Measurements from ENCODE around the gene NCK2. TPM values are rescaled to one million over a fixed set of nuclear protein-coding genes. Genes with fewer than 3 reads are reported as not detected.
A peak's percentile ranks its signal among the peaks of the same experiment; 100 is the strongest.

NCK2 gene
- total and polyA plus RNA-seq, 10 of the 15 experiments (the other 5 are each of a cell fraction or from before 2014, with no cell fraction given) = 1.2 to 30.9 (median 14.1) TPM

DNA sequence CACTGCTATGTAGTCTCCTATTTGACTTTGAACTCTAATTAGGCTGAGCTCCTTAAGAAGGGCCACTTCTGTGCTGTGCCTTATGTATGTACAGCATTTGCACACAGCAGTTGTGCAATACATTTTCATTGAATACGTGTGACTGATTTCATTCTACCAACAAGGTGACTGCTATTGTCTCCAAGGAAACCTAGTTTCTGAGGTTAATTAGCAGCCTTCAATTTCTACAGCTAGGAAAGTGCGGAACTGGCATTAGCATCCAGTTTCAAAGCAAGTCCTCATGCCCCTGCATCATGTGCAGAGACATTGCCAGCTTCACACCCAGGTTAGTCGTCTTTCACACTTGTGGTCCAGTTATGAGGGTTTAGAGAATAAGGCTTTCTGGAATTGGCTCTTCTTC, 58.6 kb downstream of the NCK2 start:
- POLR2A ChIA-PET = interaction anchor here (0.9 to 3.0 kb wide), 6 partner anchors 8 to 70 kb away, joined by 3 to 18 read pairs (median 5); no protein-coding TSS in a partner anchor
- peak overlapping the region; percentile 72 for H3K27ac ChIP-seq (ENCODE audit: control insufficient read depth, insufficient read depth)
- no peak overlapping the region for H3K9ac ChIP-seq (ENCODE audit: control insufficient read depth, insufficient read depth, low read length)
- no peaks in the 10 kb centered on the region for H3K27me3 ChIP-seq (replicated peaks in 1 of 2; ENCODE audit: control insufficient read depth in 2 of 2, insufficient read depth in 2 of 2, low read length in 1 of 2)
- SMC1A ChIA-PET (ENCODE audit: uncharacterized antibody, unreplicated experiment) = interaction anchor here (0.7 to 9.9 kb wide), 16 partner anchors 9 to 390 kb away, joined by 3 to 93 read pairs (median 6); no protein-coding TSS in a partner anchor
- ATAC-seq (peak; percentile 83), DNase-seq (ENCODE audit: low read depth, low spot score) (peak; percentile 86), FAIRE-seq (no peak)
- no peak overlapping the region for H2AFZ ChIP-seq (ENCODE audit: control insufficient read depth, low read depth, low read length)
- peaks cover 0 to 3% of the 10 kb centered on the region in 2 experiments; a peak in 1 of 4 replicates for H3K36me3 ChIP-seq (ENCODE audit: control insufficient read depth in 2 of 2, insufficient read depth in 2 of 2, low read length in 1 of 2)
- no peak overlapping the region for H3K4me3 ChIP-seq
- no peaks in the 10 kb centered on the region for H3K9me3 ChIP-seq (replicated peaks; ENCODE audit: control insufficient read depth, insufficient read depth, low read length)
- in situ Hi-C loops (cut with MboI) (no loop called here), intact Hi-C loops (cut with micrococcal nuclease; ENCODE audit: unreplicated experiment) (loop anchor here (2.0 kb wide), 2 partner anchors 31 to 57 kb away; no protein-coding TSS in a partner anchor)
- RAD21 ChIA-PET (ENCODE audit: unreplicated experiment) = interaction anchor here (0.9 to 3.3 kb wide), 11 partner anchors 8 to 71 kb away, joined by 3 to 28 read pairs (median 5); no protein-coding TSS in a partner anchor
- peak overlapping the region; percentile 60 for H3K4me2 ChIP-seq (ENCODE audit: control insufficient read depth, insufficient read depth)
- H3K79me2 ChIP-seq (ENCODE audit: control insufficient read depth, insufficient read depth, low read length) = peaks cover 89% of the 10 kb centered on the region
- 27% methylated on average over 3 of the region's 3 CpGs for WGBS (ENCODE audit: insufficient coverage, insufficient replicate concordance, low lambda C conversion rate, missing lambda C conversion rate)
- H3K4me1 ChIP-seq (ENCODE audit: control insufficient read depth, insufficient read depth, low read length) = peaks cover 68% of the 10 kb centered on the region
- H4K20me1 ChIP-seq (ENCODE audit: control insufficient read depth, insufficient read depth) = no peaks in the 10 kb centered on the region
- CTCF ChIA-PET = interaction anchor here (0.8 to 1.9 kb wide), 7 partner anchors 8 to 56 kb away, joined by 3 to 11 read pairs (median 4); no protein-coding TSS in a partner anchor
- BruUV-seq (replicated peaks) = no TSS peak
- TF ChIP-seq CREB1 (IDR thresholded peaks at IDR 0.05; ENCODE audit: low read depth) (no peak), MYB (IDR thresholded peaks at IDR 0.05; ENCODE audit: borderline replicate concordance, low read depth, low read length) (no peak), HCFC1 (IDR thresholded peaks at IDR 0.05; ENCODE audit: low read length) (no peak), HDGF (IDR thresholded peaks at IDR 0.05) (no peak), ZNF384 (IDR thresholded peaks at IDR 0.05; ENCODE audit: borderline replicate concordance, low read depth, low read length) (no peak), JUNB (IDR thresholded peaks at IDR 0.05) (no peak; the same call in none of the 2 replicates), ZNF207 (IDR thresholded peaks at IDR 0.05; ENCODE audit: borderline replicate concordance) (no peak), JUND (IDR thresholded peaks at IDR 0.05; ENCODE audit: low read depth, low read length) (0 out of 2 replicates have a peak, but pooled peaks have one; percentile 39), BACH1 (IDR thresholded peaks at IDR 0.05; ENCODE audit: borderline replicate concordance) (peak; percentile 72; the same call in 1 of the 2 replicates), IKZF2 (IDR thresholded peaks at IDR 0.05) (peak; percentile 97 to 98), EZH2 (IDR thresholded peaks at IDR 0.05; ENCODE audit: borderline replicate concordance, control insufficient read depth, low read depth, low read length) (no peak), TCF7 (IDR thresholded peaks at IDR 0.05; ENCODE audit: borderline replicate concordance) (no peak), RELA (IDR thresholded peaks at IDR 0.05; ENCODE audit: borderline replicate concordance, partially characterized antibody) (no peak), SUZ12 (IDR thresholded peaks at IDR 0.05; ENCODE audit: unreplicated experiment) (no peak), POLR2AphosphoS2 (IDR thresholded peaks at IDR 0.05; ENCODE audit: low read depth, low read length) (no peak), NFXL1 (IDR thresholded peaks at IDR 0.05; ENCODE audit: borderline replicate concordance) (no peak), NR2C2 (IDR thresholded peaks at IDR 0.05; ENCODE audit: borderline replicate concordance, control insufficient read depth, insufficient read length, low read depth) (no peak), MXI1 (IDR thresholded peaks at IDR 0.05; ENCODE audit: low read depth, low read length) (no peak)
- TF ChIP-seq, protein P1, sequence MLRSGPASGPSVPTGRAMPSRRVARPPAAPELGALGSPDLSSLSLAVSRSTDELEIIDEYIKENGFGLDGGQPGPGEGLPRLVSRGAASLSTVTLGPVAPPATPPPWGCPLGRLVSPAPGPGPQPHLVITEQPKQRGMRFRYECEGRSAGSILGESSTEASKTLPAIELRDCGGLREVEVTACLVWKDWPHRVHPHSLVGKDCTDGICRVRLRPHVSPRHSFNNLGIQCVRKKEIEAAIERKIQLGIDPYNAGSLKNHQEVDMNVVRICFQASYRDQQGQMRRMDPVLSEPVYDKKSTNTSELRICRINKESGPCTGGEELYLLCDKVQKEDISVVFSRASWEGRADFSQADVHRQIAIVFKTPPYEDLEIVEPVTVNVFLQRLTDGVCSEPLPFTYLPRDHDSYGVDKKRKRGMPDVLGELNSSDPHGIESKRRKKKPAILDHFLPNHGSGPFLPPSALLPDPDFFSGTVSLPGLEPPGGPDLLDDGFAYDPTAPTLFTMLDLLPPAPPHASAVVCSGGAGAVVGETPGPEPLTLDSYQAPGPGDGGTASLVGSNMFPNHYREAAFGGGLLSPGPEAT (IDR thresholded peaks at IDR 0.05; ENCODE audit: low read depth) = peak; percentile 85
- TF ChIP-seq, protein P2, sequence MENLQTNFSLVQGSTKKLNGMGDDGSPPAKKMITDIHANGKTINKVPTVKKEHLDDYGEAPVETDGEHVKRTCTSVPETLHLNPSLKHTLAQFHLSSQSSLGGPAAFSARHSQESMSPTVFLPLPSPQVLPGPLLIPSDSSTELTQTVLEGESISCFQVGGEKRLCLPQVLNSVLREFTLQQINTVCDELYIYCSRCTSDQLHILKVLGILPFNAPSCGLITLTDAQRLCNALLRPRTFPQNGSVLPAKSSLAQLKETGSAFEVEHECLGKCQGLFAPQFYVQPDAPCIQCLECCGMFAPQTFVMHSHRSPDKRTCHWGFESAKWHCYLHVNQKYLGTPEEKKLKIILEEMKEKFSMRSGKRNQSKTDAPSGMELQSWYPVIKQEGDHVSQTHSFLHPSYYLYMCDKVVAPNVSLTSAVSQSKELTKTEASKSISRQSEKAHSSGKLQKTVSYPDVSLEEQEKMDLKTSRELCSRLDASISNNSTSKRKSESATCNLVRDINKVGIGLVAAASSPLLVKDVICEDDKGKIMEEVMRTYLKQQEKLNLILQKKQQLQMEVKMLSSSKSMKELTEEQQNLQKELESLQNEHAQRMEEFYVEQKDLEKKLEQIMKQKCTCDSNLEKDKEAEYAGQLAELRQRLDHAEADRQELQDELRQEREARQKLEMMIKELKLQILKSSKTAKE (IDR thresholded peaks at IDR 0.05; ENCODE audit: low read depth, poor library complexity, severe bottlenecking) = peak; percentile 77
- TF ChIP-seq, protein P3, sequence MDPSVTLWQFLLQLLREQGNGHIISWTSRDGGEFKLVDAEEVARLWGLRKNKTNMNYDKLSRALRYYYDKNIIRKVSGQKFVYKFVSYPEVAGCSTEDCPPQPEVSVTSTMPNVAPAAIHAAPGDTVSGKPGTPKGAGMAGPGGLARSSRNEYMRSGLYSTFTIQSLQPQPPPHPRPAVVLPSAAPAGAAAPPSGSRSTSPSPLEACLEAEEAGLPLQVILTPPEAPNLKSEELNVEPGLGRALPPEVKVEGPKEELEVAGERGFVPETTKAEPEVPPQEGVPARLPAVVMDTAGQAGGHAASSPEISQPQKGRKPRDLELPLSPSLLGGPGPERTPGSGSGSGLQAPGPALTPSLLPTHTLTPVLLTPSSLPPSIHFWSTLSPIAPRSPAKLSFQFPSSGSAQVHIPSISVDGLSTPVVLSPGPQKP (IDR thresholded peaks at IDR 0.05; ENCODE audit: low read depth, low read length) = no peak

Data from GM12878 (cell line).